HG03175 (cell line): ENCODE measurements around the gene BPIFB4.

Experiments used
- ATAC-seq: cut with Tn5 transposase; IDR thresholded peaks from one replicate; pipeline ENCODE4 v1.9.1; 2021; ENCODE audit warnings: mild to moderate bottlenecking, moderate library complexity; ENCODE audit not compliant: unreplicated experiment

The BPIFB4 gene

GRCh38 chr20:33158637-33159385 lies 79.4 kb downstream of the BPIFB4 start:
- ATAC-seq, result no peak

GRCh38 chr20:33159713-33160112 lies 80.3 kb downstream of the BPIFB4 start:
- no peak for ATAC-seq

- no peak for ATAC-seq
Measured at GRCh38 chr20:33160681-33161080, 81.2 kb downstream of the BPIFB4 start.
